HCT116 (cell line): ENCODE data around the gene XPNPEP1. TPM values are rescaled to one million over a fixed set of nuclear protein-coding genes. Genes with fewer than 3 reads are reported as not detected.

Source experiments
- ATAC-seq: fragments of 200-7000 bp; cut with Tn5 transposase; 2 replicates; pipeline ENCODE4 v1.9.1; 2020; ENCODE audit warnings: mild to moderate bottlenecking, moderate library complexity
- BruUV-seq: library from RNA; stranded (reverse); fragments of 400-500 nt; replicated peaks from 2 replicates; lab custom pipeline; 2021; lab: Mats Ljungman, UMichigan
- CTCF ChIA-PET: fragments of 300-600 bp; sonication (Branson Sonifier 250); formaldehyde crosslinking; loops from one replicate; lab custom pipeline; 2021; ENCODE audit warnings: antibody characterized with exemption; lab: Charles Lee
- POLR2A ChIA-PET: fragments of 300-600, 350-600 bp; sonication (Branson Sonifier 250); formaldehyde crosslinking; loops from one replicate; lab custom pipeline; 2021; ENCODE audit warnings: antibody characterized with exemption; lab: Charles Lee
- RAD21 ChIA-PET, 2 experiments: fragments of 300-600 bp; sonication (Branson Sonifier 250); formaldehyde crosslinking; loops; one replicate each; lab custom pipeline; 2023; ENCODE audit warnings: low total read pairs in 2 of 2; ENCODE audit not compliant: uncharacterized antibody in 2 of 2, unreplicated experiment in 2 of 2, low non-redundant PET in 1 of 2; lab: Charles Lee
- DNase-seq: peaks from one replicate; pipeline ENCODE4 v3.0.0-alpha.2; 2010; ENCODE audit warnings: low read depth, low spot score
- H2AFZ ChIP-seq: fragments of 200-600 bp; shearing (Covaris generic), sonication (generic); 2 replicates; pipeline ENCODE4 v1.6.1; 2017; ENCODE audit warnings: low read depth, mixed run types, mixed read lengths, antibody characterized with exemption, low read length; ENCODE audit not compliant: poor library complexity, severe bottlenecking
- H3K27ac ChIP-seq: 2 replicates; pipeline ENCODE4 v1.5.1; 2012; ENCODE audit warnings: low read depth, low read length
- H3K27me3 ChIP-seq: fragments of 200-600 bp; sonication (generic); 2 replicates; pipeline ENCODE4 v1.6.1; 2016; ENCODE audit warnings: mixed run types, low read length, mixed read lengths; ENCODE audit not compliant: insufficient read depth
- H3K36me3 ChIP-seq, 2 experiments: fragments of 200-500 bp in 1 of 2; fragments of 200-600 bp in 1 of 2; sonication (Bioruptor generic) in 1 of 2; sonication (generic) in 1 of 2; 2 replicates each; pipeline versions ENCODE4 v1.5.1 to v1.6.1; 2014 to 2016; ENCODE audit warnings: low read length in 2 of 2, inconsistent platforms in 1 of 2, mixed read lengths in 1 of 2, mixed run types in 1 of 2; ENCODE audit not compliant: insufficient read depth in 2 of 2, control insufficient read depth in 1 of 2
- H3K4me1 ChIP-seq, 2 experiments: fragments of 200-600 bp in 1 of 2; sonication (generic) in 1 of 2; 2 replicates each; pipeline versions ENCODE4 v1.5.1 to v1.6.1; 2012 to 2017; ENCODE audit warnings: low read length in 2 of 2, inconsistent platforms in 1 of 2, mild to moderate bottlenecking in 1 of 2, mixed read lengths in 1 of 2, mixed run types in 1 of 2, moderate library complexity in 1 of 2; ENCODE audit not compliant: insufficient read depth in 2 of 2, control insufficient read depth in 1 of 2
- H3K4me2 ChIP-seq: fragments of 200-600 bp; sonication (generic); 2 replicates; pipeline ENCODE4 v1.6.1; 2017; ENCODE audit warnings: mixed run types, low read length, mixed read lengths
- H3K4me3 ChIP-seq, 2 experiments: fragments of 200-600 bp in 1 of 2; sonication (generic) in 1 of 2; replicated peaks in 1 of 2; 2 replicates each; pipeline ENCODE4 v1.5.1; 2011 to 2016; ENCODE audit warnings: low read length in 2 of 2, control low read depth in 1 of 2, low read depth in 1 of 2, mild to moderate bottlenecking in 1 of 2, mixed read lengths in 1 of 2, mixed run types in 1 of 2
- H3K79me2 ChIP-seq: fragments of 200-600 bp; sonication (generic); 2 replicates; pipeline ENCODE4 v1.6.1; 2017; ENCODE audit warnings: mild to moderate bottlenecking, mixed run types, low read length, moderate library complexity, mixed read lengths; ENCODE audit not compliant: insufficient read depth
- H3K9ac ChIP-seq: fragments of 200-600 bp; sonication (generic); 2 replicates; pipeline ENCODE4 v1.6.1; 2016; ENCODE audit warnings: low read length, mixed read lengths
- H3K9me2 ChIP-seq: fragments of 200-600 bp; sonication (generic), shearing (Covaris generic); 2 replicates; pipeline ENCODE4 v1.6.1; 2017; ENCODE audit warnings: mixed run types, mild to moderate bottlenecking, moderate library complexity; ENCODE audit not compliant: insufficient read depth
- H3K9me3 ChIP-seq, 2 experiments: fragments of 200-500 bp in 1 of 2; fragments of 200-600 bp in 1 of 2; sonication (Bioruptor generic) in 1 of 2; sonication (generic) in 1 of 2; 2 replicates each; pipeline ENCODE4 v1.6.1; 2014 to 2017; ENCODE audit warnings: low read length in 2 of 2, mixed read lengths in 2 of 2, inconsistent platforms in 1 of 2, low read depth in 1 of 2, mild to moderate bottlenecking in 1 of 2, mixed run types in 1 of 2, moderate library complexity in 1 of 2; ENCODE audit not compliant: control insufficient read depth in 1 of 2, insufficient read depth in 1 of 2
- H4K20me1 ChIP-seq: fragments of 200-600 bp; sonication (generic), shearing (Covaris generic); 2 replicates; pipeline ENCODE4 v1.6.1; 2017; ENCODE audit warnings: mixed run types, mild to moderate bottlenecking, moderate library complexity; ENCODE audit not compliant: insufficient read depth
- CBX3 ChIP-seq: IDR thresholded peaks from 2 replicates; pipeline ENCODE4 v1.6.1; 2012; ENCODE audit warnings: low read depth
- CEBPB ChIP-seq: IDR thresholded peaks from 2 replicates; pipeline ENCODE4 v1.6.1; 2012; ENCODE audit warnings: low read depth
- CTCF ChIP-seq, 3 experiments: fragments of 200-600 bp in 1 of 3; sonication (generic) in 1 of 3; IDR thresholded peaks in 2 of 3; conservative IDR thresholded peaks in 1 of 3; 2 replicates each; pipeline ENCODE4 v1.5.1; 2012 to 2017; ENCODE audit warnings: low read depth in 2 of 3, low read length in 2 of 3, antibody characterized with exemption in 1 of 3, borderline replicate concordance in 1 of 3, control low read depth in 1 of 3, mild to moderate bottlenecking in 1 of 3, mixed read lengths in 1 of 3, mixed run types in 1 of 3, moderate library complexity in 1 of 3; ENCODE audit not compliant: insufficient read depth in 1 of 3
- EGR1 ChIP-seq: IDR thresholded peaks from 2 replicates; pipeline ENCODE4 v1.6.1; 2012; ENCODE audit warnings: low read depth
- ELF1 ChIP-seq: IDR thresholded peaks from 2 replicates; pipeline ENCODE4 v1.6.1; 2012; ENCODE audit warnings: low read depth, borderline replicate concordance
- EZH2phosphoT487 ChIP-seq: fragments of 200-600 bp; IDR thresholded peaks from 2 replicates; pipeline ENCODE4 v1.6.1; 2018; ENCODE audit warnings: antibody characterized with exemption, borderline replicate concordance
- FOSL1 ChIP-seq: IDR thresholded peaks from 2 replicates; pipeline ENCODE4 v1.6.1; 2012; ENCODE audit warnings: low read depth
- JUND ChIP-seq: IDR thresholded peaks from 2 replicates; pipeline ENCODE4 v1.6.1; 2012
- POLR2A ChIP-seq: IDR thresholded peaks from 2 replicates; pipeline ENCODE4 v1.7.0; 2011; ENCODE audit warnings: borderline replicate concordance; ENCODE audit not compliant: insufficient read depth, insufficient read length; ENCODE audit errors: extremely low read depth
- POLR2AphosphoS5 ChIP-seq: IDR thresholded peaks from 2 replicates; pipeline ENCODE4 v1.6.1; 2011; ENCODE audit warnings: mild to moderate bottlenecking, low read depth, low read length, moderate library complexity
- RAD21 ChIP-seq: IDR thresholded peaks from 2 replicates; pipeline ENCODE4 v1.6.1; 2012; ENCODE audit warnings: low read depth, mild to moderate bottlenecking
- SRF ChIP-seq: IDR thresholded peaks from 2 replicates; pipeline ENCODE4 v1.6.1; 2012; ENCODE audit warnings: low read depth
- TCF7L2 ChIP-seq: IDR thresholded peaks from 2 replicates; pipeline ENCODE4 v1.7.0; 2011; ENCODE audit warnings: borderline replicate concordance, inconsistent platforms; ENCODE audit not compliant: insufficient read depth, insufficient read length; ENCODE audit errors: extremely low read depth
- YY1 ChIP-seq: IDR thresholded peaks from 2 replicates; pipeline ENCODE4 v1.6.1; 2011; ENCODE audit warnings: low read length, low read depth, moderate library complexity, mild to moderate bottlenecking; ENCODE audit not compliant: insufficient replicate concordance; ENCODE audit errors: extremely low read depth
- ZFX ChIP-seq: fragments of 450-650 bp; IDR thresholded peaks from 2 replicates; pipeline ENCODE4 v1.6.1; 2017
- ZNF274 ChIP-seq: fragments of 200-500 bp; sonication (Bioruptor generic); IDR thresholded peaks from 2 replicates; pipeline ENCODE4 v1.6.1; 2014; ENCODE audit warnings: mild to moderate bottlenecking, low read depth, low read length, inconsistent platforms
- intact Hi-C: fragments of 100-400 bp; cut with micrococcal nuclease; formaldehyde crosslinking; loops from 2 replicates; pipeline ENCODE4 v1.10.0; 2022
- total RNA-seq: library from RNA; stranded (reverse); gene quantifications from one replicate; pipeline ENCODE4 v1.2.1, GENCODE V29; 2021; ENCODE audit not compliant: unreplicated experiment
- TF ChIP-seq, protein P1 (sequence below): IDR thresholded peaks from 2 replicates; pipeline ENCODE4 v1.6.1; 2012
- TF ChIP-seq, protein P2 (sequence below): IDR thresholded peaks from 2 replicates; pipeline ENCODE4 v1.6.1; 2012
- TF ChIP-seq, protein P3 (sequence below): IDR thresholded peaks from 2 replicates; pipeline ENCODE4 v1.6.1; 2011; ENCODE audit warnings: mild to moderate bottlenecking, low read length, moderate library complexity; ENCODE audit not compliant: insufficient replicate concordance; ENCODE audit errors: extremely low read depth

The XPNPEP1 gene
- total RNA-seq, 1 experiment from 2014 or later = 87.3 TPM

DNA sequence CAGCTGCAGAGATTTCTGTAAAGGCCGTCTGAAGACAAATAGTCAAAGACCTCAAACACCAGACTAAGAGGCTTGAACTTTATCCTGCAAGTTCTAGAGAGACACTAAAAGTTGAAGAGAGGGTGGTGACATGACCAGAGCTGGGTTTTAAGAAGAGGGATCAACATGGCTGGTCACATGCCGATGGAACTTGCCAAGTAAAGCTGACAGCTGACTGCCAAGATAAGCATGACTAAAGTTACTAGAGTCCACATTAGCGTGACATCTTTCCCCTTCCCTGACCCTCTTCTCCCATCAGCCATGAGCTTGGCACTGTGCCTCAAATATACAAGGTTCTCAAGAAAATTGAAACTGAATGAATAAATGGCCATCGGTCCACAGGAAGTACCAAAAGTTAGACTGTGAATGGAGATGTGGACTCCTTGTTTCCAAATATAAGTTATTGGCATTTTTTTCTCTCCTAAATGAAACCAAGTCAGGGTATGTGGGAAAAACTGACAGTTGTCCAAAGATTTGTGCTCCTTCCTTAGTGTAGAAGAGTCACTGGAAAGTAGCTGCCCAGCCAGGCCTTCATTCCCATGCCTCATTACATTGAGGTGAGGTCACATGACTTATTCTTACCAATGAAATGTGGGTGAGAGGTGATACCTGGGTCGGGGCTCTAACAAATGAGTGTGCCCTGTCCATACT is 24.5 kb downstream of the XPNPEP1 start:
- Histone ChIP-seq H3K9me2 (no peaks in the 10 kb centered on the region), H3K79me2 (peaks cover 39% of the 10 kb centered on the region), H3K27me3 (no peaks in the 10 kb centered on the region), H3K9me3 (no peaks in the 10 kb centered on the region), H3K27ac (no peak overlapping the region), H3K4me2 (no peak overlapping the region), H3K4me3 (no peak overlapping the region), H3K4me1 (peaks cover 0 to 6% of the 10 kb centered on the region in 2 experiments; a peak in 1 of 4 replicates), H3K9ac (no peak overlapping the region), H3K36me3 (no peaks in the 10 kb centered on the region; a peak in 1 of 4 replicates), H2AFZ (no peak overlapping the region), H4K20me1 (no peaks in the 10 kb centered on the region)
- DNase-seq (no peak), ATAC-seq (no peak)
- intact Hi-C loops = no loop called here
- RAD21 ChIA-PET = no interaction called here
- CTCF ChIA-PET = interaction anchor here (1.5 to 4.8 kb wide), 2 partner anchors 15 to 24 kb away, joined by 3 to 28 read pairs; partner anchors contain the start of gene XPNPEP1
- BruUV-seq = no TSS peak
- TF ChIP-seq CBX3 (no peak), YY1 (no peak), EZH2phosphoT487 (no peak), RAD21 (no peak), POLR2A (no peak), ZFX (no peak), FOSL1 (no peak), ELF1 (no peak), ZNF274 (no peak), JUND (no peak), SRF (no peak), POLR2AphosphoS5 (no peak), TCF7L2 (no peak), CTCF (IDR thresholded peaks at IDR 0.05 in 2 of 3, conservative IDR thresholded peaks at IDR 0.05 in 1 of 3; ENCODE audit: borderline replicate concordance in 1 of 3, insufficient read depth in 1 of 3, low read depth in 2 of 3, low read length in 2 of 3) (no peak), EGR1 (no peak), CEBPB (no peak)
- TF ChIP-seq, protein P1, sequence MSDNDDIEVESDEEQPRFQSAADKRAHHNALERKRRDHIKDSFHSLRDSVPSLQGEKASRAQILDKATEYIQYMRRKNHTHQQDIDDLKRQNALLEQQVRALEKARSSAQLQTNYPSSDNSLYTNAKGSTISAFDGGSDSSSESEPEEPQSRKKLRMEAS = no peak
- TF ChIP-seq, protein P2, sequence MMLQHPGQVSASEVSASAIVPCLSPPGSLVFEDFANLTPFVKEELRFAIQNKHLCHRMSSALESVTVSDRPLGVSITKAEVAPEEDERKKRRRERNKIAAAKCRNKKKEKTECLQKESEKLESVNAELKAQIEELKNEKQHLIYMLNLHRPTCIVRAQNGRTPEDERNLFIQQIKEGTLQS = no peak
- TF ChIP-seq, protein P3, sequence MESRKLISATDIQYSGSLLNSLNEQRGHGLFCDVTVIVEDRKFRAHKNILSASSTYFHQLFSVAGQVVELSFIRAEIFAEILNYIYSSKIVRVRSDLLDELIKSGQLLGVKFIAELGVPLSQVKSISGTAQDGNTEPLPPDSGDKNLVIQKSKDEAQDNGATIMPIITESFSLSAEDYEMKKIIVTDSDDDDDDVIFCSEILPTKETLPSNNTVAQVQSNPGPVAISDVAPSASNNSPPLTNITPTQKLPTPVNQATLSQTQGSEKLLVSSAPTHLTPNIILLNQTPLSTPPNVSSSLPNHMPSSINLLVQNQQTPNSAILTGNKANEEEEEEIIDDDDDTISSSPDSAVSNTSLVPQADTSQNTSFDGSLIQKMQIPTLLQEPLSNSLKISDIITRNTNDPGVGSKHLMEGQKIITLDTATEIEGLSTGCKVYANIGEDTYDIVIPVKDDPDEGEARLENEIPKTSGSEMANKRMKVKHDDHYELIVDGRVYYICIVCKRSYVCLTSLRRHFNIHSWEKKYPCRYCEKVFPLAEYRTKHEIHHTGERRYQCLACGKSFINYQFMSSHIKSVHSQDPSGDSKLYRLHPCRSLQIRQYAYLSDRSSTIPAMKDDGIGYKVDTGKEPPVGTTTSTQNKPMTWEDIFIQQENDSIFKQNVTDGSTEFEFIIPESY = no peak
- TF ChIP-seq, all 23 proteins: peak for 0
- POLR2A ChIA-PET = no interaction called here
